NCI-H1417 (cell line): ENCODE results near the gene KDM4B.

Experiments
- DNase-seq, 3 experiments: peaks; one replicate each; lab custom pipeline; 2025; lab: John Stamatoyannopoulos, UW

The KDM4B gene

DNA sequence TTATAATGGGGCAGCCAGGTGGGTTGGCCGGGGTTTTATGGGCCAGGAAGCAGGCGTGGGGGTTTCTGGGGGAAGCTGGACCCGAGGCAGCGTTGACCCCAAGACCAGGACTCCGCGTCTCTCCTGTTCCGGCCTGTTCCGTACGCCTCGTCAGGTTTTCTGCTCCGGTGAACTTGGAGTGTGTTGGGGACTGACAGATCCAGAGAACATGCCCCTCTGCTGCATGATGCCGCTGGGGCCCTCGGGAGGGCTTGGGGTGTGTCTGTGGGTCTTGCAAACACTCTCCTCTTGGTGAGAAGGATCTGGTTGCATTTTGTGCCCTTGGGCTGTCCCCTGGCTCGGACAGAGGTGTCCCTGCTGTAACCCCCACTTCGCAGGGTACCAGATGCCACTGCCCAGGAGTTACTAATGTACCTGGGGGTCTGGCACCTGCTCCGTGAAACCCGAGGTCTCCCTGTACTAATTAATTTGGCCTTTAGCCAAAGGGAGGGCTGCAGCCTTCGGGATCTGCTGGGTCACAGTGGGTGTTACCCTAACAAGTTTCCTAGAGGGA, 15.6 kb downstream of the KDM4B start:
- DNase-seq: peak; percentile 23 to 83 (median 61)

GRCh38 chr19:4985551-4985991, 16.7 kb downstream of the KDM4B start:
- DNase-seq: no peak

DNA sequence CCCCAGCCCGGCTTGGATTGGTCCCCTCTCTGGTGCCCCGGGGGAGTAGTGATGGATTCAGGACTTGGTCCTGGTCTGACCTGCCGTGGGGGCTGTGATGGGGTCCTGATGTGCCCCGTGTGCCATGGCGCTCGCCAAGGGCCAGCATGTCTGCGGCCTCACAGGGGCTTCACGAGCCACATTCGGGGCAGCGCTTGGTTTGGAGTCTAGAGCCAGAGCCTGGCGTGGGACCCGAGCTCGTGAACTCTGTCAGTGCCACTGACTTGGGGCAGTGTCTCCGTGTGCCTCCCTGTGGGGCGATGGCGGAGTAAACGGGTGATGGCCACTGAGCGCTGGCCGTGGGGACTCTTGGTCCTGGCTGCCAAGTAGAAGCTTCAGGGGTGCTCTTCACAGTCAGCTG, 17.1 kb downstream of the KDM4B start:
- no peak for DNase-seq

DNA sequence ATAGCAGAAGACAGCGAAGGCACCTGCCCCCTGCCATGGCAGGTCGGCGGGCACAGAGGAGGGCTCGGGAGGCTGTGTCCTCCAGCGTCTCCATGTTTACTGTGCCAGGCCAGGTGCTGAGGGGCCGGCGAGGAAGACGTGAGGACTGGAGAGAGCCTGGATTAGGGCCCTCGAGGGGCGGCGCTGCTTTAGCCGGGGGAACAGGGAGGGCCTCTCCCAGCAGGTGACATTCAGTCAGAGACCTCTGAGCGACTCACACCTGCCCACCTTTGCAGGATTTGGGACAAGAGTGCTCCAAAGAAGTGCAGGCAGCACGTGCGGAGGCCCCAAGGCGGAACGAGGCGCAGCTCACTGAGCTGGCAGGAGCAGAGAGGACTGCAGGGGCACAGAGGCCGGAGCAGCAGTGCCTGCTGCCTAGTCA, 17.6 kb downstream of the KDM4B start:
- DNase-seq: peak in 2 of 3 experiments; percentile 47 to 76

GRCh38 chr19:4987256-4987655, 18.3 kb downstream of the KDM4B start:
- no peak for DNase-seq

DNA sequence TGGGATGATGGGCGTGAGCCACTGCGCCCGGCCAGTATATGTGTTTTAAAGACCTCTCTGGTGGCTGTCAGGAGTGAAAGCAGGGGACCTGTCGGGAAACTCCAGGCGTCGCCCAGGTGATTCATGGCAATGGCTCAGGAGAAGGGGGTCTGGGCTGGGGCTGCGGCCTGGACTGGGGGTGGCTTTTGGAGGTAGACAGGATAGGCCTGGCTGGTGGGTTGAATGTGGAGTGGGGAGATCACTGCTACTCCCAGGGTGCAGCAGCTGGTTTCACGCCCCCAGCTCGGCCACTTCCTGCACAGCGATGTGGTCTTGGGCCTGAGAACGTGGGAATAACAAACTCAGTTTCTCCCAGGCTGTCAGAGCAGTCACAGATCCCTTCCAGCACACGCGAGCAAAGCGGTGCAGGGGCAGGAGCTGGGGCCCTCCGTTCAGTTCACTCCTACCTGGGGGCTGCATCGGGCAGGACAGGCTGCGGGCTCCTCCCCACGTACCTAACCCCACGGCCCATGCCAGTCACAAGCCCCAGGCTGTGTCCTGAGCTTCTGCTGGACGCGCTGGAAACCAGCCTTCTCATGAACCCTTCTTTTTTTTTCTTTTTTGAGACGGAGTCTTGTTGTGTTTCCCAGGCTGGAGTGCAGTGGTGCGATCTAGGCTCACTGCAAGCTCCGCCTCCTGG, 18.9 kb downstream of the KDM4B start:
- DNase-seq: no peak

- no peak for DNase-seq
These were observed 19.9 kb downstream of the KDM4B start for GRCh38 chr19:4988770-4989251.

DNA sequence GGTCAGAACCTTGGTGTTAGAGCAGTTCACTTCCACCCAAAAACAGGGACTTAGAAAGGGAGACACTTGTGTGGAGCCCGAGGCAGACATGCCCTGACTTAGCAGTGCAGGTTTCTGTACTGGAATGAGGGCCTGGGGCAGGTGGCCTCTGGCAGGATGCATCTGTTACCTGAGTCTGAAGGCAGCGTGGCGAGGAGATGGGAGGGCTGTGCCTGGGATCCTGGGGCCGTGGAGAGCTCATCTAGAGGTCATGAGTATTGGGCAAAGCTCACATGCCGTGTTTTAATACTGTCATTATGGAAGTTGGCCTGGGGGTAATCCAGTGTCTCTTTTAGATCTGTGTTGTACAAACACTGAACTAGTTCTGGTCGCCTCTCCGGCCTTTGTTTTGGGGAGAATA, 21.4 kb downstream of the KDM4B start:
- no peak for DNase-seq

GRCh38 chr19:4991538-4991937, 22.6 kb downstream of the KDM4B start:
- no peak for DNase-seq

DNA sequence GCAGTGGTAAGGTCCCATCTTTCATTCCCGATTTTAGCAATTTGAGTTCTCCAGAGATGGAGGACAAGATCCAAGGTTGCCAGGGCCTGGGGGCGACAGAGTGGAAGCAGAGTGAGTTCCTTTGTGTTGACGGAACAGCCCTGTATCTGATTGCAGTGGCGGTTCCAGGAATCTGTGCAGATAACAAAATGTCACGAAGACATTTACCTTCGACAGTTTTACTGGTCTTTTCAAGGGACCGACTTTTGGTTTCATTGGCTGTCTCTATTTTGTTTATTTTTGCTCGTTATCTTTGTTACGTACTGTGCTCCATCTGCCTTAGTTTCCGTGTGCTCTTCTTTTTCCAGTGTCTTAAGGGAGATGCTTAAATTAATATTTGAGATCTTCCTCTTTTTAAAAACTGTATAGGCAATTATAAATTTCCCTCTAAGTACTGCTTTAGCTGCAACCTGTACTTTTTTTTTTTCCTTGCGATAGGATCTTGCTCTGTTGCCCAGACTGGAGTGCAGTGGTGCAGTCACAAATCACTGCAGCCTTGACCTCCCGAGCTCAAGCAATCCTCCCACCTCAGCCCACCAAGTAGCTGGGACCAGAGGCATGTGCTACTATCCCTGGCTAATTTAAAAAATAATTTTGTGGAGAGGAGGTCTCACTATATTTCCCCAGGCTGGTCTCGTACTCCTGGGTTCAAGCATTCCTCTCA, 23.2 kb downstream of the KDM4B start:
- no peak for DNase-seq

DNA sequence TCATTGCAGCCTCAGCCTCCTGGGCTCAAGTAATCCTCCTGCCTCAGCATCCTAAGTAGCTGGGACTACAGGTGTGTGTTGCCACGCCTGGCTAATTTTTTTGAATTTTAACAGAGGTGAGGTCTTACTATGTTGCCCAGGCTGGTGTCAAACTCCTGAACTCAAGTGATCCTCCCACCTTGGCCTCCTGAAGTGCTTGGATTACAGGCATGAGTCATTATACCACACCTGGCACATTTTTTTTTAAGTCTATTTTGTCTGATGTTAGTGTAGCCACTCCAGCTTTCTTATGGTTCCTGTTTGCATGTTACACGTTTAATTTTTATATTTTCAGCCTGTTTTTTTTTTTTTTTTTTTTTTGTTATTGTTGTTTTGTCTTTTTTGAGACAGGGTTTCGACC, 24.8 kb downstream of the KDM4B start:
- peak in 1 of 3 experiments; percentile 38 for DNase-seq

DNA sequence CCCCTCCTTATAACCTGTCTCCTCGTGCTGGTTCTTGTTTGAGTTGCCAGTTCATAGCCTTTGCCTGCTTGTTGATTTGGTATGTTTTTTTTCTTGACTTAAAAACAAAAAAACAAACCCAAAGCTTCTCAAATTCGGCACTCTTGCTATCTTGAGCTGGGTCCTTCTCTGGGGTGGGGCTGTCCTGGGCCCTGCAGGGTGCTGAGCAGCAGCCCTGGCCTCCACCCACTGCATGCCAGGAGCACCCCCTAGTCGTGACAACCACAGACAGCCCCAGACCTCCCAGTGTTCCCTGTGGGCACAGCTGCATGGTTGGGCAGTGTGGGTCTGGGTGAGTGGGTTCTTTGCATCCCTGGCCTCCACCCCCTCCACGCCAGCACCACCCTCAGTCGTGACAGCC, 27.8 kb downstream of the KDM4B start:
- no peak for DNase-seq

DNA sequence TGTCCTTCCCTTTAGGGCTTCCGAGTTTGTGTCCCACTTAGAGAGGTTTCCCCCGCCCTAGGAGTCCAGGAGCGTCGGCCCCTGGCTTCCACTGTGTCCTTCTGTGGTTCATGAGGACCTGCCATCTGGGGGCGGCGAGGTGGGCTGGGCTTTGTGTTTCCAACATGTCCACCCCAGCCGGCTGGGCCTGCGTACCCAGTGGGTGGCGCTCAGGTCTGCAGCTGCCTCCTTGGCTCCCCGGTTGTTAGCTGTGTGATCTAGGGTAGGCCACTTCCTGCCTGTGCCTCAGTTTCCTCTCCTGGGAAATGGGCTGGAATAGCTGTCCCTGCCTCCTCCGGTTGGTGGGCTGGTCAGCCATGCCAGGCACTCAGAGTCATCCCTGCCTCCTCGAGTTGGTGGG, 28.4 kb downstream of the KDM4B start:
- no peak for DNase-seq

DNA sequence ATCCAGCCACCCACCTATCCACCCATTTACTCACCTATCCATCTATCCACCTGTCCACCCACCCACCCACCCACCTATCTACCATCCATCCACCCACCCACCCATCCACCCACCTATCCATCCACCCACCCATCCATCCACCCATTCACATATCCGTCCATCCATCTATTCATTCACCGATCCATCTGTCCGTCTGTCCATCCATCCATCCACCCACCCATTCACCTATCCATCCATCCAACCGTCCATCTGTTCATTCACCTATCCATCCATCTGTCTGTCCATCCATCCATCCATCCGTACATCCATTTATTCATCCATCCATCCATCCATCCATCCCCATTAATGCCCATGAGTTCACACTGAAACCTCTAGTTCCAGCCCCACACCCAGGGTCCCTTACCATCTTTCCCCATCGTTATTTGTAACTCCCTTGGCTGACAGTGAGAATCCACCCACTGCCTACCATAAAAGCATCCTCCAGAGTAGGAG, 31.3 kb downstream of the KDM4B start:
- DNase-seq: no peak

GRCh38 chr19:5001615-5002014, 32.7 kb downstream of the KDM4B start:
- DNase-seq: no peak

DNA sequence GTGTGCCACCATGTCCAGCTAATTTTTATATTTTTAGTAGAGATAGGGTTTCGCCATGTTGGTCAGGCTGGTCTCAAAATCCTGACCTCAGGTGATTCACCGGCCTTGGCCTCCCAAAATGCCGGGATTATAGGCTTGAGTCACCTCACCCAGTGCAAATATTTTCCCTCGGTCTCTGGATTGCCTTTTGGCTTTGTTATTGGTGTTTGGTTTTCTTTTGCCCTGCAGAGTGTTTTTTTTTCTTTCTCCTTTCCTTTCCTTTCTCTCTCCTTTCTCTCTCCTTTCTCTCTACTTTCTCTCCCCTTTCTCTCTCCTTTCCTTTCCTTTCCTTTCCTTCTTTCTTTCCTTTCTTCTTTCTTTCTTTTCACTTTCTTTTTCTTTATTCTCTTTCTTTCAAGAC, 33.2 kb downstream of the KDM4B start:
- no peak for DNase-seq

DNA sequence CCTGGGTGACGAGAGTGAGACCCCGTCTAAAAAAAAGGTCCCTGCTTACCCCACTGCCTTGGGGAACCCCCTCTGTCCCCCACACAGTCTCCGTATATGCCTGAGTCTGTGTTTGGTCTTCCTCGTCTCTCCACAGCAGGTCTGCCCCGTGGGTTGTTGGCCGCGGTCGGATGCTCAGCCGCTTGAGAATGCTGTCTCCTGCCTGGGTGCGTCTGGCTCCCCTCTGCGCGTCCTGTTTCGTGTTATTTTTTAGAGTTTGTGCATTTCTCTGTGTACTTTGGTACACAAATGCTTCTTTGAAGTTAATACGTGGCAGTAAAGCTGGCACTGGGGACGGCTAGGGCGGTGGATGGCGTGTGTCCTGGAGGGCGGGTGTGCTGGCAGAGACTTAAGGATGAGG, 34.9 kb downstream of the KDM4B start:
- no peak for DNase-seq

- DNase-seq: no peak
These were observed 36.2 kb downstream of the KDM4B start for GRCh38 chr19:5005096-5005495.

DNA sequence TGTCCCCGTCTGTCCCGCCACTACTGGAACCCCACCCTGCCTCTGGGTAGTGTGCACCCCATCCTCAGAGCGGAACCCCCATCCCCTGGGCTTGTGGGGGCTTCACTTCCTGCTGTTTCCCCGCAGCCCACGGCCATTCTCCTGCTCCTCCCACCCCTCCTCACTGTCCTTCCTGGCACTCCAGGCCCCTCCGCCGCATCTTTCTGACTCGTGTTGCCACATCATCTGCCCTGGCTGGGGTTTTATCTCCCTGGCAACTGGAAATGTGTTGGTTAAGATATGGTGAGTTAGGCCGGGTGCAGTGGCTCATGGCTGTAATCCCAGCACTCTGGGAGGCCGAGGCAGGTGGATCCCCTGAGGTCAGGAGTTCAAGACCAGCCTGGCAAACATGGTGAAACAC, 37.3 kb downstream of the KDM4B start:
- no peak for DNase-seq

DNA sequence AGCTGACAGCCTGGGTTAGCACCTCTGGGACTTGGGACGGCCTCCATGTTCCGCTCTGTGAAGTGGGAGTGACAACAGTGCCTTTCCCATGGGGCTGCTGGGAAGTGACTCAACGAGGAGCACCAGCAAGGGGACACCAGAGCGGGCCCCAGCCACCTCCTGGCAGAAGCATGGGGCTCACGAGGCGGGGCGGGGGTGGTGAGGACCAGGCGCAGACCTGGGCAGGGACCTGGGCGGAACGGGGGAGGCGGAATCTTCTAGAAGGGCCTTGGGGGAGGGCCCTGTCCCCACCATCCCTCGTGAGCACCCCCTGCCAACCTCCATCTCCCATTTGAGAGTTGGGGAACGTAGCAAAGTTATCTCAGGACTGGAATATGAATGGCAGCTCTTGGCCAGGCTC, 37.9 kb downstream of the KDM4B start:
- no peak for DNase-seq

DNA sequence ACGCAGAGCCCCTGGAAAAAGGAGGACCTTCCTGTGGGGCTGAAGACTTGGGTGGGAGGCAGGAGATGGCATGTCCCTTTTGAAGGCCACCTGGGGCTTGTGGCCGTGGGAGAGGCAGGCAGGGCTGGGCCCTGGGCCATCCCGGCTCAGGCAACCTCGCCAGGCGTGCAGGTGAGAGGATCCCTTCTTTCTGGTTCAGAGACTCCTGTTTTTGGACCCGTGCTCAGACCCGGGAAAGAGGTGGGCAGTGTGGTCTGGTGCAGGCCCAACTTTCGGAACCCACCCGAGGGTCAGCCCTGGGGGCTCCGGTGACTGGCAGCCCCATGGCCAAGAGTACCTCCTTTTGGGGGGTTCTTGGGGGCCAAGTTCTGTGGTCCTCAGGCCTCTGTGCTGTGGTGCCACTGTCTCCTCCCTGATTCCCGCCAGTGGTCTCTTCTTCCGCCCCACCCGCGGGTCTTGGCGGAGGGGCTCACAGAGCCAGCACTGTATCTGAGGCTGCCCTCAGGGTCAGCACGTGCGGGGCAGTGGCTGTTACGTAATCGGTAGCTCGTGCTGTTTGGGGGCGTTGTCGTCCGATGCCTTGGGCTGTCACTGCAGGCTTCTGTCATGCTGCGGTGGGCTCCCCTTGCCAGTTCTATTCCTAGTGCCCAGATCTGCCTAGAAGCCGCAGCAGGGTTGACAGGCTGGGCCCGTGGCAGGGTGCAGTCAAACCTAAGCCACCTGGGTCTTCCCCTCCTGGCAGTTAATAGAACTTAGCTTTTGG, 42.7 kb downstream of the KDM4B start:
- no peak for DNase-seq

GRCh38 chr19:5012688-5013457, 44.0 kb downstream of the KDM4B start:
- no peak for DNase-seq
